Measurements from ENCODE around the gene ECT2.
"Not testable (repeated sequence)": the region's sequence is repeated elsewhere in the genome, so short reads cannot be mapped to it uniquely, and the experiment has no call there.

Gene ECT2

GRCh38 chr3:172814738-172815137 is 64.2 kb downstream of the ECT2 start:
- Histone ChIP-seq H3K4me3 (replicated peaks; ENCODE audit: low read depth, low read length) (no peak overlapping the region), H3K36me3 (ENCODE audit: control insufficient read depth, insufficient read depth, low read length) (no peaks in the 10 kb centered on the region), H3K27me3 (replicated peaks; ENCODE audit: control insufficient read depth, insufficient read depth, low read length) (no peaks in the 10 kb centered on the region)
- DNase-seq (ENCODE audit: extremely low read depth, insufficient read length), result no peak
- TF ChIP-seq, protein P1, sequence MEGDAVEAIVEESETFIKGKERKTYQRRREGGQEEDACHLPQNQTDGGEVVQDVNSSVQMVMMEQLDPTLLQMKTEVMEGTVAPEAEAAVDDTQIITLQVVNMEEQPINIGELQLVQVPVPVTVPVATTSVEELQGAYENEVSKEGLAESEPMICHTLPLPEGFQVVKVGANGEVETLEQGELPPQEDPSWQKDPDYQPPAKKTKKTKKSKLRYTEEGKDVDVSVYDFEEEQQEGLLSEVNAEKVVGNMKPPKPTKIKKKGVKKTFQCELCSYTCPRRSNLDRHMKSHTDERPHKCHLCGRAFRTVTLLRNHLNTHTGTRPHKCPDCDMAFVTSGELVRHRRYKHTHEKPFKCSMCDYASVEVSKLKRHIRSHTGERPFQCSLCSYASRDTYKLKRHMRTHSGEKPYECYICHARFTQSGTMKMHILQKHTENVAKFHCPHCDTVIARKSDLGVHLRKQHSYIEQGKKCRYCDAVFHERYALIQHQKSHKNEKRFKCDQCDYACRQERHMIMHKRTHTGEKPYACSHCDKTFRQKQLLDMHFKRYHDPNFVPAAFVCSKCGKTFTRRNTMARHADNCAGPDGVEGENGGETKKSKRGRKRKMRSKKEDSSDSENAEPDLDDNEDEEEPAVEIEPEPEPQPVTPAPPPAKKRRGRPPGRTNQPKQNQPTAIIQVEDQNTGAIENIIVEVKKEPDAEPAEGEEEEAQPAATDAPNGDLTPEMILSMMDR (IDR thresholded peaks at IDR 0.05; ENCODE audit: insufficient read depth, low read length, poor library complexity, severe bottlenecking), result no peak

GRCh38 chr3:172815857-172816256 is 65.3 kb downstream of the ECT2 start:
- TF ChIP-seq, protein P1 (IDR thresholded peaks at IDR 0.05; ENCODE audit: insufficient read depth, low read length, poor library complexity, severe bottlenecking), result no peak
- no peak overlapping the region for H3K4me3 ChIP-seq (replicated peaks; ENCODE audit: low read depth, low read length)

GRCh38 chr3:172816281-172816680 is 65.8 kb downstream of the ECT2 start:
- no peak for DNase-seq (ENCODE audit: extremely low read depth, insufficient read length)
- H3K36me3 ChIP-seq (ENCODE audit: control insufficient read depth, insufficient read depth, low read length), result no peaks in the 10 kb centered on the region
- no peak overlapping the region for H3K4me3 ChIP-seq (replicated peaks; ENCODE audit: low read depth, low read length)
- TF ChIP-seq, protein P1 (IDR thresholded peaks at IDR 0.05; ENCODE audit: insufficient read depth, low read length, poor library complexity, severe bottlenecking), result no peak
- H3K27me3 ChIP-seq (replicated peaks; ENCODE audit: control insufficient read depth, insufficient read depth, low read length), result no peaks in the 10 kb centered on the region

More at GRCh38 chr3:172815857-172816256, 65.3 kb downstream of the ECT2 start:
- Histone ChIP-seq H3K36me3 (ENCODE audit: control insufficient read depth, insufficient read depth, low read length) (no peaks in the 10 kb centered on the region), H3K27me3 (replicated peaks; ENCODE audit: control insufficient read depth, insufficient read depth, low read length) (no peaks in the 10 kb centered on the region)
- DNase-seq (ENCODE audit: extremely low read depth, insufficient read length), result no peak

GRCh38 chr3:172816968-172817367 is 66.4 kb downstream of the ECT2 start:
- Histone ChIP-seq H3K4me3 (replicated peaks; ENCODE audit: low read depth, low read length) (no peak overlapping the region), H3K36me3 (ENCODE audit: control insufficient read depth, insufficient read depth, low read length) (no peaks in the 10 kb centered on the region), H3K27me3 (replicated peaks; ENCODE audit: control insufficient read depth, insufficient read depth, low read length) (no peaks in the 10 kb centered on the region)
- no peak for DNase-seq (ENCODE audit: extremely low read depth, insufficient read length)
- TF ChIP-seq, protein P1 (IDR thresholded peaks at IDR 0.05; ENCODE audit: insufficient read depth, low read length, poor library complexity, severe bottlenecking), result no peak

- no peaks in the 10 kb centered on the region for H3K36me3 ChIP-seq (ENCODE audit: control insufficient read depth, insufficient read depth, low read length)
- no peak overlapping the region for H3K4me3 ChIP-seq (replicated peaks; ENCODE audit: low read depth, low read length)
- TF ChIP-seq, protein P1 (IDR thresholded peaks at IDR 0.05; ENCODE audit: insufficient read depth, low read length, poor library complexity, severe bottlenecking), result no peak
- H3K27me3 ChIP-seq (replicated peaks; ENCODE audit: control insufficient read depth, insufficient read depth, low read length), result no peaks in the 10 kb centered on the region
- no peak for DNase-seq (ENCODE audit: extremely low read depth, insufficient read length)
These were observed 70.0 kb downstream of the ECT2 start for GRCh38 chr3:172820492-172820891.

DNA sequence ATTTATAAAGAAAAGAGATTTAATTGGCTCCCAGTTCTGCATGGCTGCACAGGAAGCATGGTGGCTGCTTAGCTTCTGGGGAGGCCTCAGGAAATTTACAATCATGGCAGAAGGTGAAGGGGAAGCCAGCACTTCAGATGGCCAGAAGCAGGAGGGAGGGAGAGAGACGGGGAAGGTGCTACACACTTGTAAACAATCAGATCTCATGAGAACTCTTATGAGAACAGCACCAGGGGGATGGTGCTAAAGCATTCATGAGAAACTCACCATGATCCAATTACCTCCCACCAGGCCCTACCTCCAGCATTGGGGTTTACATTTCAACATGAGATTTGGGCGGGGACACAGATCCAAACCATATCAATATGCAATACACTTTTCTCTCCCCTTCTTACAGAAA is 73.7 kb downstream of the ECT2 start:
- TF ChIP-seq, protein P1 (IDR thresholded peaks at IDR 0.05; ENCODE audit: insufficient read depth, low read length, poor library complexity, severe bottlenecking), result no peak
- DNase-seq (ENCODE audit: extremely low read depth, insufficient read length), result no peak
- no peak overlapping the region for H3K4me3 ChIP-seq (replicated peaks; ENCODE audit: low read depth, low read length)
- no peaks in the 10 kb centered on the region for H3K27me3 ChIP-seq (replicated peaks; ENCODE audit: control insufficient read depth, insufficient read depth, low read length)
- H3K36me3 ChIP-seq (ENCODE audit: control insufficient read depth, insufficient read depth, low read length), result no peaks in the 10 kb centered on the region

GRCh38 chr3:172827231-172827630 is 76.7 kb downstream of the ECT2 start:
- DNase-seq (ENCODE audit: extremely low read depth, insufficient read length); H3K4me3 ChIP-seq (replicated peaks; ENCODE audit: low read depth, low read length); H3K36me3 ChIP-seq (ENCODE audit: control insufficient read depth, insufficient read depth, low read length); H3K27me3 ChIP-seq (replicated peaks; ENCODE audit: control insufficient read depth, insufficient read depth, low read length): not testable (repeated sequence)

Data from GM06990 (cell line).